SK-N-SH (cell line): Measurements from ENCODE around the gene OBSCN. TPM values are rescaled to one million over a fixed set of nuclear protein-coding genes. Genes with fewer than 3 reads are reported as not detected.

ENCODE experiments used
- CTCF ChIA-PET: fragments of 300-600, 350-600 bp; formaldehyde crosslinking; extraction: SDS; loops from one replicate; lab custom pipeline; 2021; lab: Yijun Ruan, JAX
- POLR2A ChIA-PET: fragments of 350-600 bp; sonication (Branson Sonifier 250); formaldehyde crosslinking; extraction: SDS; loops from one replicate; lab custom pipeline; 2020; ENCODE audit warnings: antibody characterized with exemption, inconsistent platforms; lab: Yijun Ruan, JAX
- DNase-seq: peaks from one replicate; pipeline ENCODE4 v3.0.0; 2012
- H2AFZ ChIP-seq: fragments of 200-600 bp; sonication (generic); 2 replicates; pipeline ENCODE4 v1.8.1; 2016; ENCODE audit warnings: antibody characterized with exemption, mild to moderate bottlenecking, low read depth
- H3F3A ChIP-seq: fragments of 200-600 bp; sonication (generic); replicated peaks from 2 replicates; pipeline ENCODE3; 2016; ENCODE audit warnings: antibody characterized with exemption, mild to moderate bottlenecking; ENCODE audit not compliant: insufficient read depth
- H3K27ac ChIP-seq, 2 experiments: fragments of 200-500 bp in 1 of 2; fragments of 200-600 bp in 1 of 2; sonication (Bioruptor generic) in 1 of 2; sonication (generic), shearing (Covaris generic) in 1 of 2; 2 replicates each; pipeline versions ENCODE4 v1.5.1 to v1.6.1; 2014 to 2016; ENCODE audit warnings: low read depth in 2 of 2, inconsistent platforms in 1 of 2, low read length in 1 of 2, mild to moderate bottlenecking in 1 of 2, mixed read lengths in 1 of 2
- H3K27me3 ChIP-seq: fragments of 200-600 bp; sonication (generic), shearing (Covaris generic); 2 replicates; pipeline ENCODE4 v1.6.1; 2016; ENCODE audit warnings: mixed run types; ENCODE audit not compliant: insufficient read depth
- H3K36me3 ChIP-seq, 2 experiments: fragments of 200-500 bp in 1 of 2; fragments of 200-600 bp in 1 of 2; sonication (Bioruptor generic) in 1 of 2; sonication (generic) in 1 of 2; replicated peaks in 1 of 2; 2 replicates each; pipeline versions ENCODE3 to v1.5.1; 2014 to 2016; ENCODE audit warnings: low read length in 1 of 2, mild to moderate bottlenecking in 1 of 2; ENCODE audit not compliant: insufficient read depth in 2 of 2, control insufficient read depth in 1 of 2
- H3K4me1 ChIP-seq, 2 experiments: fragments of 200-500 bp in 1 of 2; fragments of 200-600 bp in 1 of 2; sonication (Bioruptor generic) in 1 of 2; sonication (generic), shearing (Covaris generic) in 1 of 2; 2 replicates each; pipeline versions ENCODE4 v1.5.1 to v1.6.1; 2014 to 2016; ENCODE audit warnings: low read depth in 1 of 2, low read length in 1 of 2, mixed run types in 1 of 2; ENCODE audit not compliant: insufficient read depth in 2 of 2, control insufficient read depth in 1 of 2
- H3K4me2 ChIP-seq: fragments of 200-600 bp; sonication (generic), shearing (Covaris generic); 2 replicates; pipeline ENCODE4 v1.6.1; 2017; ENCODE audit warnings: mixed run types
- H3K4me3 ChIP-seq, 2 experiments: fragments of 200-500 bp in 1 of 2; fragments of 200-600 bp in 1 of 2; sonication (Bioruptor generic) in 1 of 2; sonication (generic), shearing (Covaris generic) in 1 of 2; 2 replicates each; pipeline versions ENCODE4 v1.5.1 to v1.8.1; 2014 to 2016; ENCODE audit warnings: low read depth in 2 of 2, inconsistent platforms in 1 of 2, low read length in 1 of 2, mild to moderate bottlenecking in 1 of 2, mixed read lengths in 1 of 2, moderate library complexity in 1 of 2
- H3K79me2 ChIP-seq: fragments of 200-600 bp; sonication (generic); 2 replicates; pipeline ENCODE4 v1.8.1; 2017; ENCODE audit warnings: mild to moderate bottlenecking; ENCODE audit not compliant: insufficient read depth
- H3K9ac ChIP-seq: fragments of 200-600 bp; sonication (generic); 2 replicates; pipeline ENCODE4 v1.6.1; 2017; ENCODE audit warnings: mixed run types
- H3K9me2 ChIP-seq: fragments of 200-600 bp; sonication (generic); 2 replicates; pipeline ENCODE4 v1.6.1; 2017; ENCODE audit warnings: mixed run types
- H3K9me3 ChIP-seq: fragments of 200-600 bp; sonication (generic); 2 replicates; pipeline ENCODE4 v1.6.1; 2017; ENCODE audit warnings: mixed run types, mild to moderate bottlenecking, moderate library complexity
- H4K20me1 ChIP-seq: fragments of 200-600 bp; sonication (generic); 2 replicates; pipeline ENCODE4 v1.6.1; 2017; ENCODE audit warnings: mild to moderate bottlenecking, mixed run types; ENCODE audit not compliant: insufficient read depth
- ELF1 ChIP-seq: IDR thresholded peaks from 2 replicates; pipeline ENCODE4 v1.4.0; 2012
- EP300 ChIP-seq, 2 experiments: IDR thresholded peaks; 2 replicates each; pipeline versions ENCODE4 v1.4.0 to v1.6.1; 2012; ENCODE audit warnings: borderline replicate concordance in 1 of 2, low read depth in 1 of 2, low read length in 1 of 2
- EZH2phosphoT487 ChIP-seq: fragments of 200-600 bp; sonication (generic); IDR thresholded peaks from 2 replicates; pipeline ENCODE4 v1.6.1; 2017; ENCODE audit warnings: low read depth, mixed run types, mild to moderate bottlenecking, antibody characterized with exemption, moderate library complexity, borderline replicate concordance
- FOSL2 ChIP-seq: IDR thresholded peaks from 2 replicates; pipeline ENCODE4 v1.4.0; 2012; ENCODE audit warnings: low read depth, mild to moderate bottlenecking, moderate library complexity, borderline replicate concordance
- FOXJ3 ChIP-seq: sonication (generic); formaldehyde crosslinking; IDR thresholded peaks from 2 replicates; pipeline ENCODE4 v1.5.1; 2020; ENCODE audit warnings: mild to moderate bottlenecking, missing genetic modification reagents
- FOXM1 ChIP-seq: IDR thresholded peaks from 2 replicates; pipeline ENCODE4 v1.4.0; 2012; ENCODE audit warnings: low read depth, mild to moderate bottlenecking
- GATA2 ChIP-seq: sonication (generic); formaldehyde crosslinking; IDR thresholded peaks from 2 replicates; pipeline ENCODE4 v1.5.0; 2020; ENCODE audit warnings: mild to moderate bottlenecking, missing genetic modification reagents
- MEF2A ChIP-seq: IDR thresholded peaks from 2 replicates; pipeline ENCODE4 v1.4.0; 2012; ENCODE audit warnings: low read depth, borderline replicate concordance
- MXI1 ChIP-seq: IDR thresholded peaks from 2 replicates; pipeline ENCODE4 v1.6.1; 2012; ENCODE audit warnings: mild to moderate bottlenecking, low read depth, low read length, improper control_type of control experiment
- NFIC ChIP-seq: IDR thresholded peaks from 2 replicates; pipeline ENCODE4 v1.4.0; 2012; ENCODE audit warnings: borderline replicate concordance
- RAD21 ChIP-seq: IDR thresholded peaks from 2 replicates; pipeline ENCODE4 v1.6.1; 2012; ENCODE audit warnings: mild to moderate bottlenecking, low read length
- RCOR1 ChIP-seq: fragments of 150-350 bp; IDR thresholded peaks from 2 replicates; pipeline ENCODE4 v1.6.1; 2017; ENCODE audit warnings: antibody characterized with exemption, low read length
- RFX5 ChIP-seq: IDR thresholded peaks from 2 replicates; pipeline ENCODE4 v1.6.1; 2012; ENCODE audit warnings: mild to moderate bottlenecking, improper control_type of control experiment, low read length
- TAF1 ChIP-seq: IDR thresholded peaks from 2 replicates; pipeline ENCODE4 v1.6.1; 2012; ENCODE audit warnings: low read depth, mild to moderate bottlenecking, low read length, moderate library complexity, borderline replicate concordance
- TCF12 ChIP-seq: IDR thresholded peaks from 2 replicates; pipeline ENCODE4 v1.4.0; 2012
- TEAD4 ChIP-seq: IDR thresholded peaks from 2 replicates; pipeline ENCODE4 v1.4.0; 2012; ENCODE audit warnings: mild to moderate bottlenecking, borderline replicate concordance; ENCODE audit not compliant: insufficient read depth
- WGBS: methylation state at CpG from one replicate; pipeline ENCODE4 v1.1.6; 2017; ENCODE audit warnings: low lambda C conversion rate; 5-methylcytosine and 5-hydroxymethylcytosine counted together
- polyA plus RNA-seq, 3 experiments: library from polyadenylated mRNA; depleted of rRNA; stranded (reverse); fragments of >200 nt; gene quantifications; 2 replicates each; pipeline ENCODE4 v1.2.3, GENCODE V29; 2012
- TF ChIP-seq, protein P1 (sequence below): fragments of 150-350 bp; IDR thresholded peaks from 2 replicates; pipeline ENCODE4 v1.6.1; 2016; ENCODE audit warnings: mild to moderate bottlenecking, low read depth, low read length
- TF ChIP-seq, protein P2 (sequence below): IDR thresholded peaks from 2 replicates; pipeline ENCODE4 v1.4.0; 2012; ENCODE audit warnings: low read depth

Gene OBSCN
- polyA plus RNA-seq, 1 of the 3 experiments (the other 2 are of a cell fraction) = 4.0 TPM

DNA sequence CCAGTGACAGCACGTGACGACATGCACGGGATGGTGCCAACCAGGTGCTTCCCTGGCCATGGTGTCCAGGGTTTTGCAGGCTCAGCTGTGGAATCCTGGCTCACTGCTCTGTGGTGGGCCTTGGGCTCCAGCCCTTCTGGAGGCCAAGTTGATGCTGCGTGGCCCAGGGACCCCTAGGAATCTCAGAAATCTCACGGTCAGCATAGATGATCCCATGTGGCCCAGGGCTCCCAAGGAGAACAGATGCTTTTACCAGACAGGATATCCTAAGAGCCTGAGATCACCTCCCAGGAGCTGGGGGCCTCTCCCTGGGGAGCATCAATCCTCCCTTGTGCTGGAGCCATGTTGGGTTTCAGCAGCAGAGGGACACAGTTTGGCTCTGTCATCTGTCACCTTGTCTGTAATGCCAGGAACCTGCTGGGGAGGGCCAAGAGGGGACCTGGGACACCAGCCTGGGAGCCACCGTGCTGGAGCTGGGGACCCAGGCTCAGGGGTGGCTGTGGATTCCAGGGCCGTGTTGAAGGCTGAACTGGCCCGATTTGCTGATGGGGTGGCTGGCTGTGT, 134.9 kb downstream of the OBSCN start:
- CTCF ChIA-PET = interaction anchor here (1.6 to 1.9 kb wide), 2 partner anchors 16 to 18 kb away, joined by 3 to 4 read pairs; no protein-coding TSS in a partner anchor

GRCh38 chr1:228343191-228343661, 135.4 kb downstream of the OBSCN start:
- H3K4me3 ChIP-seq = no peak overlapping the region
- TF ChIP-seq MXI1 (no peak), FOXJ3 (CRISPR knock-in tag) (no peak), RCOR1 (no peak)
- TF ChIP-seq, all 33 proteins: peak for 0
- Histone ChIP-seq H3K36me3 (no peaks in the 10 kb centered on the region), H4K20me1 (no peaks in the 10 kb centered on the region), H3K4me1 (no peaks in the 10 kb centered on the region), H3K79me2 (no peaks in the 10 kb centered on the region), H3K9me2 (no peaks in the 10 kb centered on the region), H3F3A (no peaks in the 10 kb centered on the region), H3K4me2 (no peak overlapping the region), H3K27ac (no peak overlapping the region), H3K9ac (no peak overlapping the region), H3K27me3 (no peaks in the 10 kb centered on the region), H2AFZ (no peak overlapping the region), H3K9me3 (no peaks in the 10 kb centered on the region)
- DNase-seq = no peak
- ChIA-PET CTCF (no interaction called here), POLR2A (no interaction called here)
- WGBS = 91% methylated on average over 15 of the region's 19 CpGs

More for the DNA sequence above, 134.9 kb downstream of the OBSCN start:
- no peak overlapping the region for H3K9ac ChIP-seq
- H3K9me2 ChIP-seq = no peaks in the 10 kb centered on the region
- H2AFZ ChIP-seq = no peak overlapping the region
- POLR2A ChIA-PET = no interaction called here
- no peaks in the 10 kb centered on the region for H3K79me2 ChIP-seq
- no peaks in the 10 kb centered on the region for H3K4me1 ChIP-seq
- TF ChIP-seq ELF1 (no peak), FOSL2 (no peak), NFIC (no peak), RAD21 (no peak), RFX5 (no peak), TCF12 (no peak), EZH2phosphoT487 (no peak), TEAD4 (no peak), EP300 (IDR thresholded peaks at IDR 0.05; ENCODE audit: borderline replicate concordance in 1 of 2, low read depth in 1 of 2, low read length in 1 of 2) (no peak), GATA2 (CRISPR knock-in tag) (no peak), TAF1 (no peak), RCOR1 (no peak), MEF2A (no peak), FOXM1 (no peak)
- TF ChIP-seq, protein P1, sequence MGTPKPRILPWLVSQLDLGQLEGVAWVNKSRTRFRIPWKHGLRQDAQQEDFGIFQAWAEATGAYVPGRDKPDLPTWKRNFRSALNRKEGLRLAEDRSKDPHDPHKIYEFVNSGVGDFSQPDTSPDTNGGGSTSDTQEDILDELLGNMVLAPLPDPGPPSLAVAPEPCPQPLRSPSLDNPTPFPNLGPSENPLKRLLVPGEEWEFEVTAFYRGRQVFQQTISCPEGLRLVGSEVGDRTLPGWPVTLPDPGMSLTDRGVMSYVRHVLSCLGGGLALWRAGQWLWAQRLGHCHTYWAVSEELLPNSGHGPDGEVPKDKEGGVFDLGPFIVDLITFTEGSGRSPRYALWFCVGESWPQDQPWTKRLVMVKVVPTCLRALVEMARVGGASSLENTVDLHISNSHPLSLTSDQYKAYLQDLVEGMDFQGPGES = no peak
- TF ChIP-seq, protein P2, sequence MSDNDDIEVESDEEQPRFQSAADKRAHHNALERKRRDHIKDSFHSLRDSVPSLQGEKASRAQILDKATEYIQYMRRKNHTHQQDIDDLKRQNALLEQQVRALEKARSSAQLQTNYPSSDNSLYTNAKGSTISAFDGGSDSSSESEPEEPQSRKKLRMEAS = no peak
- no peak for DNase-seq
- no peak overlapping the region for H3K4me3 ChIP-seq
- H3K27me3 ChIP-seq = no peaks in the 10 kb centered on the region
- WGBS = 69% methylated on average over 2 of the region's 8 CpGs
- no peaks in the 10 kb centered on the region for H4K20me1 ChIP-seq
- H3F3A ChIP-seq = no peaks in the 10 kb centered on the region
- H3K9me3 ChIP-seq = no peaks in the 10 kb centered on the region
- H3K4me2 ChIP-seq = no peak overlapping the region
- no peaks in the 10 kb centered on the region for H3K36me3 ChIP-seq
- H3K27ac ChIP-seq = no peak overlapping the region
